ENCODE results near the gene MALSU1. TPM values are rescaled to one million over a fixed set of nuclear protein-coding genes. Genes with fewer than 3 reads are reported as not detected.

MALSU1 gene
- total and polyA plus RNA-seq, 2 of the 13 experiments (the other 11 are each of a cell fraction or from before 2014, with no cell fraction given), result 72.0 to 141 TPM

GRCh38 chr7:23293500-23294073 is 5.6 kb upstream of the MALSU1 start (continued):
- TF ChIP-seq ZNF18 (CRISPR knock-in tag; IDR thresholded peaks at IDR 0.05; ENCODE audit: insufficient replicate concordance), result no peak
- TF ChIP-seq HMGXB4 (CRISPR knock-in tag; IDR thresholded peaks at IDR 0.05; ENCODE audit: borderline replicate concordance in 1 of 2, low read depth in 1 of 2), result peak in 1 of 2 experiments; percentile 19; a peak in 1 of 4 replicates
- TF ChIP-seq RNF219 (CRISPR knock-in tag; IDR thresholded peaks at IDR 0.05), result no peak
- TF ChIP-seq ZNF563 (CRISPR knock-in tag; IDR thresholded peaks at IDR 0.05), result peak; percentile 47; the same call in 1 of the 2 replicates
- TF ChIP-seq MED1 (CRISPR knock-in tag; IDR thresholded peaks at IDR 0.05), result peak; percentile 84
- TF ChIP-seq ELF1 (CRISPR knock-in tag; IDR thresholded peaks at IDR 0.05), result no peak
- no peak for TF ChIP-seq ZNF225 (CRISPR knock-in tag; IDR thresholded peaks at IDR 0.05)
- TF ChIP-seq JDP2 (CRISPR knock-in tag; IDR thresholded peaks at IDR 0.05; ENCODE audit: borderline replicate concordance), result no peak
- TF ChIP-seq ZBTB7A (CRISPR knock-in tag; IDR thresholded peaks at IDR 0.05), result no peak; the same call in 1 of the 2 replicates
- no peak for TF ChIP-seq NR0B2 (CRISPR knock-in tag; IDR thresholded peaks at IDR 0.05)
- peak; percentile 89; the same call in 1 of the 2 replicates for TF ChIP-seq CC2D1A (CRISPR knock-in tag; IDR thresholded peaks at IDR 0.05)
- TF ChIP-seq ZSCAN22 (CRISPR knock-in tag; IDR thresholded peaks at IDR 0.05), result peak; percentile 80
- TF ChIP-seq ZSCAN21 (CRISPR knock-in tag; IDR thresholded peaks at IDR 0.05; ENCODE audit: borderline replicate concordance), result peak; percentile 87; the same call in 1 of the 2 replicates
- TF ChIP-seq GATA4 (IDR thresholded peaks at IDR 0.05; ENCODE audit: borderline replicate concordance, low read depth), result no peak
- TF ChIP-seq SIX4 (CRISPR knock-in tag; IDR thresholded peaks at IDR 0.05), result peak; percentile 49; the same call in 1 of the 2 replicates
- no peak for TF ChIP-seq MXD1 (CRISPR knock-in tag; IDR thresholded peaks at IDR 0.05)
- no peak for TF ChIP-seq ZNF737 (CRISPR knock-in tag; IDR thresholded peaks at IDR 0.05; ENCODE audit: borderline replicate concordance)
- TF ChIP-seq ZNF879 (CRISPR knock-in tag; IDR thresholded peaks at IDR 0.05), result no peak
- 0 out of 2 replicates have a peak, but pooled peaks have one; percentile 56 for TF ChIP-seq ZNF629 (CRISPR knock-in tag; conservative IDR thresholded peaks at IDR 0.05)
